ENCODE results near the gene HEMGN.

DNA sequence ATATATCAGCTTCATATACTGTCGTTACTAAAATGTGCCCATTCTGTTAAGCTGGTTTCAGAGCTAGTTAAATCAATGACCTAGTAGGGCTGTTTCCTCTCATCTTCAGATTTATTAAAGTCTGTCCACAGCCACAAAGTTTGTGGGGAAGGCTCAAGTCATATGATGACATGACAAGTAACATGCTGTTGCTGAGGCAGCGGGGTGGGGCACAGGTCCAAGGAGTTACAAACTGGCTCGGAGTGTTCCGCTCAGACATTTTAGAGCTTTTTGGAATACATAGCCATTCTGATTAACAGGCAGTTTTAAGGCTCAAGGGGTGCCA is 42.5 kb upstream of the HEMGN start:
- no peak for TF ChIP-seq EP300 (conservative IDR thresholded peaks at IDR 0.05; ENCODE audit: poor library complexity, severe bottlenecking)
- TF ChIP-seq MXI1 (conservative IDR thresholded peaks at IDR 0.05; ENCODE audit: poor library complexity, severe bottlenecking), result no peak
- TF ChIP-seq, protein P1, sequence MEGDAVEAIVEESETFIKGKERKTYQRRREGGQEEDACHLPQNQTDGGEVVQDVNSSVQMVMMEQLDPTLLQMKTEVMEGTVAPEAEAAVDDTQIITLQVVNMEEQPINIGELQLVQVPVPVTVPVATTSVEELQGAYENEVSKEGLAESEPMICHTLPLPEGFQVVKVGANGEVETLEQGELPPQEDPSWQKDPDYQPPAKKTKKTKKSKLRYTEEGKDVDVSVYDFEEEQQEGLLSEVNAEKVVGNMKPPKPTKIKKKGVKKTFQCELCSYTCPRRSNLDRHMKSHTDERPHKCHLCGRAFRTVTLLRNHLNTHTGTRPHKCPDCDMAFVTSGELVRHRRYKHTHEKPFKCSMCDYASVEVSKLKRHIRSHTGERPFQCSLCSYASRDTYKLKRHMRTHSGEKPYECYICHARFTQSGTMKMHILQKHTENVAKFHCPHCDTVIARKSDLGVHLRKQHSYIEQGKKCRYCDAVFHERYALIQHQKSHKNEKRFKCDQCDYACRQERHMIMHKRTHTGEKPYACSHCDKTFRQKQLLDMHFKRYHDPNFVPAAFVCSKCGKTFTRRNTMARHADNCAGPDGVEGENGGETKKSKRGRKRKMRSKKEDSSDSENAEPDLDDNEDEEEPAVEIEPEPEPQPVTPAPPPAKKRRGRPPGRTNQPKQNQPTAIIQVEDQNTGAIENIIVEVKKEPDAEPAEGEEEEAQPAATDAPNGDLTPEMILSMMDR (IDR thresholded peaks at IDR 0.05; ENCODE audit: poor library complexity, severe bottlenecking), result no peak
- TF ChIP-seq, protein P2, sequence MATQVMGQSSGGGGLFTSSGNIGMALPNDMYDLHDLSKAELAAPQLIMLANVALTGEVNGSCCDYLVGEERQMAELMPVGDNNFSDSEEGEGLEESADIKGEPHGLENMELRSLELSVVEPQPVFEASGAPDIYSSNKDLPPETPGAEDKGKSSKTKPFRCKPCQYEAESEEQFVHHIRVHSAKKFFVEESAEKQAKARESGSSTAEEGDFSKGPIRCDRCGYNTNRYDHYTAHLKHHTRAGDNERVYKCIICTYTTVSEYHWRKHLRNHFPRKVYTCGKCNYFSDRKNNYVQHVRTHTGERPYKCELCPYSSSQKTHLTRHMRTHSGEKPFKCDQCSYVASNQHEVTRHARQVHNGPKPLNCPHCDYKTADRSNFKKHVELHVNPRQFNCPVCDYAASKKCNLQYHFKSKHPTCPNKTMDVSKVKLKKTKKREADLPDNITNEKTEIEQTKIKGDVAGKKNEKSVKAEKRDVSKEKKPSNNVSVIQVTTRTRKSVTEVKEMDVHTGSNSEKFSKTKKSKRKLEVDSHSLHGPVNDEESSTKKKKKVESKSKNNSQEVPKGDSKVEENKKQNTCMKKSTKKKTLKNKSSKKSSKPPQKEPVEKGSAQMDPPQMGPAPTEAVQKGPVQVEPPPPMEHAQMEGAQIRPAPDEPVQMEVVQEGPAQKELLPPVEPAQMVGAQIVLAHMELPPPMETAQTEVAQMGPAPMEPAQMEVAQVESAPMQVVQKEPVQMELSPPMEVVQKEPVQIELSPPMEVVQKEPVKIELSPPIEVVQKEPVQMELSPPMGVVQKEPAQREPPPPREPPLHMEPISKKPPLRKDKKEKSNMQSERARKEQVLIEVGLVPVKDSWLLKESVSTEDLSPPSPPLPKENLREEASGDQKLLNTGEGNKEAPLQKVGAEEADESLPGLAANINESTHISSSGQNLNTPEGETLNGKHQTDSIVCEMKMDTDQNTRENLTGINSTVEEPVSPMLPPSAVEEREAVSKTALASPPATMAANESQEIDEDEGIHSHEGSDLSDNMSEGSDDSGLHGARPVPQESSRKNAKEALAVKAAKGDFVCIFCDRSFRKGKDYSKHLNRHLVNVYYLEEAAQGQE (IDR thresholded peaks at IDR 0.05; ENCODE audit: borderline replicate concordance), result no peak
- no peak for TF ChIP-seq TAF1 (IDR thresholded peaks at IDR 0.05; ENCODE audit: low read depth)
- TF ChIP-seq POLR2AphosphoS5 (IDR thresholded peaks at IDR 0.05), result no peak
